ENCODE results near the gene NCR3LG1.
"Not testable (repeated sequence)": the region's sequence is repeated elsewhere in the genome, so short reads cannot be mapped to it uniquely, and the experiment has no call there.

Gene NCR3LG1

DNA sequence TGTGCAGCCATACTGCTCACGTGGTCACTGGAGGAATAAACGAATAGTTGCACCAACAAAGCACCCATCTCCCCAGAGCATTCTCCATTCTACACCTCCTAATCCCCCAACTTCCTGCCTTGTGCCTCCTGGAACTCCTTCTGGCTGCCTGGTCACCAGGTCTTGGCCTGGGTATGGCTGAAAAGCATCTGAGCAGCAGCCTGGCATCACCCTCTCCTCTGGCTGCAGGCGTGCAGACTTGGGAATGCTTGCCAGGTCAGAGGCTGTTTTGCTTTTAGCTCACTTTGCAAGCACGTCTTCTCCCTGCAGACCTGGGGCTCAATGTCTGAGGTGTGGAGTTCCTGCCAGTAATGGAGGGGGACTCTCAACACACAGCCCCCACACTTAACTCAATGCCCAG lies 70.2 kb downstream of the NCR3LG1 start:
- H3K4me1 ChIP-seq (ENCODE audit: control insufficient read depth in 1 of 2, insufficient read depth in 1 of 2, low read depth in 1 of 2, low read length in 1 of 2): peaks cover 0 to 5% of the 10 kb centered on the region in 2 experiments
- H3K27me3 ChIP-seq: no peaks in the 10 kb centered on the region
- no peak overlapping the region for H3K4me3 ChIP-seq (ENCODE audit: low read depth in 1 of 2, low read length in 1 of 2)
- no peaks in the 10 kb centered on the region for H3K36me3 ChIP-seq
- H3K27ac ChIP-seq: no peak overlapping the region
- TF ChIP-seq, protein P1, sequence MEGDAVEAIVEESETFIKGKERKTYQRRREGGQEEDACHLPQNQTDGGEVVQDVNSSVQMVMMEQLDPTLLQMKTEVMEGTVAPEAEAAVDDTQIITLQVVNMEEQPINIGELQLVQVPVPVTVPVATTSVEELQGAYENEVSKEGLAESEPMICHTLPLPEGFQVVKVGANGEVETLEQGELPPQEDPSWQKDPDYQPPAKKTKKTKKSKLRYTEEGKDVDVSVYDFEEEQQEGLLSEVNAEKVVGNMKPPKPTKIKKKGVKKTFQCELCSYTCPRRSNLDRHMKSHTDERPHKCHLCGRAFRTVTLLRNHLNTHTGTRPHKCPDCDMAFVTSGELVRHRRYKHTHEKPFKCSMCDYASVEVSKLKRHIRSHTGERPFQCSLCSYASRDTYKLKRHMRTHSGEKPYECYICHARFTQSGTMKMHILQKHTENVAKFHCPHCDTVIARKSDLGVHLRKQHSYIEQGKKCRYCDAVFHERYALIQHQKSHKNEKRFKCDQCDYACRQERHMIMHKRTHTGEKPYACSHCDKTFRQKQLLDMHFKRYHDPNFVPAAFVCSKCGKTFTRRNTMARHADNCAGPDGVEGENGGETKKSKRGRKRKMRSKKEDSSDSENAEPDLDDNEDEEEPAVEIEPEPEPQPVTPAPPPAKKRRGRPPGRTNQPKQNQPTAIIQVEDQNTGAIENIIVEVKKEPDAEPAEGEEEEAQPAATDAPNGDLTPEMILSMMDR (IDR thresholded peaks at IDR 0.05): no peak
- H3K9me3 ChIP-seq: no peaks in the 10 kb centered on the region

DNA sequence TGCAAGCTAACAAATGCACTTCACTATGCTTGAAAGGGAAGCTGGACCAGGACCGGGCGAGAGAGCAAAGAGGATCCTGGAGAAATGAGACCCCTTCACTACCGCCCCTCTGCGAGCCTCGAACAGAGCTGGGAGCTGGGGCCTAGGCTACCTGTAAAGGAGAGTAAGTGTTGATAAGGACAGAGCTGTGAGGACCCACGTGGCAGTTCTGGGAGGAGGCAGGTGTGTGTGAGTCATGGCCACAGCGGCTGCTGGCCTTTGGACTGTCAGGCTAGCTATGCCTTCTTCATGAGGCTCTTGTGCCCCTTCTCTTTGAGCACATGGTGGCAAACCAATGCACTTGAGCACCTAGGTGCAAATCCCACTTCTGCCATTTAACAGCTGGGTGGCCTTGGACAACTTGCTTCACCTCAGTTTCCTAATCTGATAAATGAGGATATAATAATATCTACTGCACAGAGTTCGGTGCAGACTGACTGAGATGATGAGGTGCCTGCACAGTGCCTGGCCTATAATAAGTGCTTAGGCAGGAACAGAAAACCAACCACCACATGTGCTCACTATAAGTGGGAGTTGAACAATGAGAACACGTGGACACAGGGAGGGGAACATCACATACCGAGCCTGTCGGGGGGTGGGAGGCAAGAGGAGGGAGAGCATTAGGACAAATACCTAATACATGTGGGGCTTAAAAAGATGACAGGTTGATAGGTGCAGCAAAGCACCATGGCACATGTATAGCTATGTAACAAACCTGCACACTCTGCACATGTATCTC lies 72.1 kb downstream of the NCR3LG1 start:
- Histone ChIP-seq H3K4me3 (ENCODE audit: low read depth in 1 of 2, low read length in 1 of 2) (no peak overlapping the region), H3K9me3 (no peaks in the 10 kb centered on the region), H3K36me3 (no peaks in the 10 kb centered on the region), H3K27ac (no peak overlapping the region), H3K4me1 (ENCODE audit: control insufficient read depth in 1 of 2, insufficient read depth in 1 of 2, low read depth in 1 of 2, low read length in 1 of 2) (peaks cover 0 to 5% of the 10 kb centered on the region in 2 experiments), H3K27me3 (no peaks in the 10 kb centered on the region)
- TF ChIP-seq, protein P1 (IDR thresholded peaks at IDR 0.05): no peak

DNA sequence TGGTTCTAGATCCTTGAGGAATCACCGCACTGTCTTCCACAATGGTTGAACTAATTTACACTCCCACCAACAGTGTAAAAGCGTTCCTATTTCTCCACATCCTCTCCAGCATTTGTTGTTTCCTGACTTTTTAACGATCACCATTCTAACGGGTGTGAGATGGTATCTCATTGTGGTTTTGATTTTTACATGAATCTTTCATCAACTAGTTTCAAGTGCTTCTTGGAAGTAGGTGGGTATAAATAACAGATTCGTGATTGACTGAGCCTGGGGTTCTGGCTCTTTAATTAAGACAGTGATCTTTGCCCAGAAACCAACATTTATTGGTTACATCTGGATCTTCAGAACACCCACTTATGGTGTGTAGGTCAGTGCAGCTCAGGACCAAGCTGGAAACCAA lies 74.6 kb downstream of the NCR3LG1 start:
- H3K36me3 ChIP-seq; H3K4me3 ChIP-seq (ENCODE audit: low read depth in 1 of 2, low read length in 1 of 2); H3K27ac ChIP-seq; H3K27me3 ChIP-seq; H3K4me1 ChIP-seq (ENCODE audit: control insufficient read depth in 1 of 2, insufficient read depth in 1 of 2, low read depth in 1 of 2, low read length in 1 of 2); H3K9me3 ChIP-seq: not testable (repeated sequence)

All from neutrophil (primary cell).